C4-2B (cell line): ENCODE results near the gene MLYCD.

Experiments used
- H3K27ac ChIP-seq: fragments of 450-650 bp; 2 replicates; pipeline ENCODE4 v1.5.1; 2017
- CTCF ChIP-seq: fragments of 450-650 bp; conservative IDR thresholded peaks from 2 replicates; pipeline ENCODE4 v1.5.1; 2017; ENCODE audit warnings: mild to moderate bottlenecking
- ZFX ChIP-seq: fragments of 450-650 bp; IDR thresholded peaks from 2 replicates; pipeline ENCODE4 v1.6.1; 2017

MLYCD gene

GRCh38 chr16:83915491-83915890, 16.6 kb downstream of the MLYCD start:
- H3K27ac ChIP-seq = no peak overlapping the region
- TF ChIP-seq ZFX = no peak
- TF ChIP-seq CTCF = no peak

GRCh38 chr16:83917152-83918120, 18.5 kb downstream of the MLYCD start:
- no peak overlapping the region for H3K27ac ChIP-seq
- TF ChIP-seq CTCF (no peak), ZFX (no peak)

GRCh38 chr16:83920894-83921491, 22.1 kb downstream of the MLYCD start:
- TF ChIP-seq ZFX = no peak
- no peak for TF ChIP-seq CTCF
- H3K27ac ChIP-seq = no peak overlapping the region

GRCh38 chr16:83923581-83924365, 24.9 kb downstream of the MLYCD start:
- no peak for TF ChIP-seq ZFX
- no peak for TF ChIP-seq CTCF
- H3K27ac ChIP-seq = no peak overlapping the region

GRCh38 chr16:83924686-83925085, 25.8 kb downstream of the MLYCD start:
- no peak for TF ChIP-seq ZFX
- no peak for TF ChIP-seq CTCF
- no peak overlapping the region for H3K27ac ChIP-seq

GRCh38 chr16:83925095-83925905, 26.4 kb downstream of the MLYCD start:
- H3K27ac ChIP-seq = no peak overlapping the region
- TF ChIP-seq ZFX (no peak), CTCF (no peak)
